Neural cell (in vitro differentiated cells): ENCODE data around the gene AP3M1.

Experiments
- CTCF ChIP-seq: fragments of 450-650 bp; IDR thresholded peaks from 2 replicates; pipeline ENCODE4 v1.5.1; 2014; ENCODE audit warnings: antibody characterized with exemption, mild to moderate bottlenecking, moderate library complexity; ENCODE audit not compliant: poor library complexity, severe bottlenecking
- EZH2 ChIP-seq: fragments of 200-600, 300-800 bp; shearing (Covaris generic), sonication (generic); IDR thresholded peaks from 2 replicates; pipeline ENCODE4 v1.6.1; 2014; ENCODE audit warnings: antibody characterized with exemption, low read length, borderline replicate concordance, mild to moderate bottlenecking; ENCODE audit not compliant: insufficient read depth, poor library complexity, severe bottlenecking
- SMC3 ChIP-seq: fragments of 450-650 bp; conservative IDR thresholded peaks from 2 replicates; pipeline ENCODE4 v1.6.1; 2014; ENCODE audit warnings: antibody characterized with exemption, mild to moderate bottlenecking, moderate library complexity; ENCODE audit not compliant: poor library complexity

GRCh38 chr10:74094231-74094630 lies 56.4 kb downstream of the AP3M1 start:
- TF ChIP-seq SMC3 (no peak), CTCF (no peak), EZH2 (no peak)
